Endodermal cell (in vitro differentiated cells): ENCODE data around the gene IGFL1. TPM values are rescaled to one million over a fixed set of nuclear protein-coding genes. Genes with fewer than 3 reads are reported as not detected.
"Not testable (repeated sequence)": the region's sequence is repeated elsewhere in the genome, so short reads cannot be mapped to it uniquely, and the experiment has no call there.

Source experiments
- DNase-seq: peaks from one replicate; pipeline ENCODE4 v3.0.0-alpha.2; 2017
- H3K27ac ChIP-seq: 2 replicates; pipeline ENCODE4 v1.5.1; 2013; ENCODE audit warnings: mild to moderate bottlenecking, low read depth, low read length, moderate library complexity
- H3K27me3 ChIP-seq: 2 replicates; pipeline ENCODE4 v1.6.1; 2013; ENCODE audit warnings: mild to moderate bottlenecking, low read length, moderate library complexity; ENCODE audit not compliant: insufficient read depth, control insufficient read depth, poor library complexity, severe bottlenecking
- H3K36me3 ChIP-seq: 2 replicates; pipeline ENCODE4 v1.7.0; 2013; ENCODE audit warnings: mild to moderate bottlenecking, low read length, moderate library complexity; ENCODE audit not compliant: control insufficient read depth, insufficient read depth
- H3K4me1 ChIP-seq: one replicate; pipeline ENCODE4 v1.7.0; 2013; ENCODE audit warnings: low read length; ENCODE audit not compliant: control insufficient read depth, insufficient read depth
- H3K4me3 ChIP-seq: 2 replicates; pipeline ENCODE4 v1.5.1; 2013; ENCODE audit warnings: mild to moderate bottlenecking, low read length, moderate library complexity
- H3K9ac ChIP-seq: 2 replicates; pipeline ENCODE4 v1.6.1; 2013; ENCODE audit warnings: mild to moderate bottlenecking, low read length, moderate library complexity; ENCODE audit not compliant: poor library complexity, severe bottlenecking; ENCODE audit errors: extremely low read depth
- H3K9me3 ChIP-seq: 2 replicates; pipeline ENCODE4 v1.6.1; 2013; ENCODE audit warnings: mild to moderate bottlenecking, low read length, moderate library complexity; ENCODE audit not compliant: control insufficient read depth
- H3K27ac Mint-ChIP-seq: 2 replicates; pipeline ENCODE4 v1.8.0; 2020; ENCODE audit warnings: mixed read lengths
- H3K27me3 Mint-ChIP-seq: 2 replicates; pipeline ENCODE4 v1.8.0; 2021; ENCODE audit warnings: mild to moderate bottlenecking, mixed read lengths; ENCODE audit not compliant: insufficient read depth
- H3K36me3 Mint-ChIP-seq: 2 replicates; pipeline ENCODE4 v1.8.0; 2020; ENCODE audit warnings: low read depth, mixed read lengths
- H3K4me1 Mint-ChIP-seq: 2 replicates; pipeline ENCODE4 v1.8.0; 2020; ENCODE audit warnings: mixed read lengths
- H3K4me3 Mint-ChIP-seq: 2 replicates; pipeline ENCODE4 v1.8.0; 2020; ENCODE audit warnings: mild to moderate bottlenecking, moderate library complexity, mixed read lengths
- H3K9me3 Mint-ChIP-seq: 2 replicates; pipeline ENCODE4 v1.8.0; 2020; ENCODE audit warnings: mild to moderate bottlenecking, mixed read lengths
- WGBS, 2 experiments: methylation state at CpG; one replicate each; pipeline versions ENCODE4 v1.1.5 to v1.1.7; 2013; ENCODE audit warnings: missing lambda C conversion rate in 2 of 2, mixed read lengths in 1 of 2; ENCODE audit not compliant: insufficient coverage in 1 of 2, insufficient read length in 1 of 2; 5-methylcytosine and 5-hydroxymethylcytosine counted together
- total RNA-seq, 2 donors: library from RNA; stranded (reverse); fragmentation: NEBNext Ultra II Directional in 1 of 2; extraction: Animal tissue kit (Norgen Biotek cat#: 25700) in 1 of 2; gene quantifications; 2 replicates in 1 of 2; 3 replicates in 1 of 2; pipeline ENCODE4 v1.2.1, GENCODE V29; 2021
- TF ChIP-seq, protein P1 (sequence below): fragments of 200-600 bp; sonication (generic); conservative IDR thresholded peaks from 2 replicates; pipeline ENCODE4 v1.5.0; 2021; ENCODE audit warnings: antibody characterized with exemption, mild to moderate bottlenecking

The IGFL1 gene
- total RNA-seq, 2 donors from 2014 or later = not detected

GRCh38 chr19:46205183-46205984 lies 24.2 kb upstream of the IGFL1 start:
- H3K27me3 ChIP-seq = no peaks in the 10 kb centered on the region
- no peak overlapping the region for H3K27ac Mint-ChIP-seq
- H3K9ac ChIP-seq = no peak overlapping the region
- TF ChIP-seq, protein P1, sequence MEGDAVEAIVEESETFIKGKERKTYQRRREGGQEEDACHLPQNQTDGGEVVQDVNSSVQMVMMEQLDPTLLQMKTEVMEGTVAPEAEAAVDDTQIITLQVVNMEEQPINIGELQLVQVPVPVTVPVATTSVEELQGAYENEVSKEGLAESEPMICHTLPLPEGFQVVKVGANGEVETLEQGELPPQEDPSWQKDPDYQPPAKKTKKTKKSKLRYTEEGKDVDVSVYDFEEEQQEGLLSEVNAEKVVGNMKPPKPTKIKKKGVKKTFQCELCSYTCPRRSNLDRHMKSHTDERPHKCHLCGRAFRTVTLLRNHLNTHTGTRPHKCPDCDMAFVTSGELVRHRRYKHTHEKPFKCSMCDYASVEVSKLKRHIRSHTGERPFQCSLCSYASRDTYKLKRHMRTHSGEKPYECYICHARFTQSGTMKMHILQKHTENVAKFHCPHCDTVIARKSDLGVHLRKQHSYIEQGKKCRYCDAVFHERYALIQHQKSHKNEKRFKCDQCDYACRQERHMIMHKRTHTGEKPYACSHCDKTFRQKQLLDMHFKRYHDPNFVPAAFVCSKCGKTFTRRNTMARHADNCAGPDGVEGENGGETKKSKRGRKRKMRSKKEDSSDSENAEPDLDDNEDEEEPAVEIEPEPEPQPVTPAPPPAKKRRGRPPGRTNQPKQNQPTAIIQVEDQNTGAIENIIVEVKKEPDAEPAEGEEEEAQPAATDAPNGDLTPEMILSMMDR = no peak
- no peak overlapping the region for H3K27ac ChIP-seq
- H3K4me1 Mint-ChIP-seq = peaks cover 9% of the 10 kb centered on the region
- H3K4me3 Mint-ChIP-seq = no peak overlapping the region
- peaks cover 11% of the 10 kb centered on the region for H3K27me3 Mint-ChIP-seq
- peaks cover 32% of the 10 kb centered on the region for H3K9me3 ChIP-seq
- H3K36me3 Mint-ChIP-seq = no peaks in the 10 kb centered on the region
- H3K4me1 ChIP-seq = peaks cover 3% of the 10 kb centered on the region
- no peak overlapping the region for H3K4me3 ChIP-seq
- H3K36me3 ChIP-seq = no peaks in the 10 kb centered on the region
- WGBS, 2 experiments = 86% methylated on average over 5 to 6 of the region's 6 CpGs
- DNase-seq = no peak
- peaks cover 59% of the 10 kb centered on the region for H3K9me3 Mint-ChIP-seq

DNA sequence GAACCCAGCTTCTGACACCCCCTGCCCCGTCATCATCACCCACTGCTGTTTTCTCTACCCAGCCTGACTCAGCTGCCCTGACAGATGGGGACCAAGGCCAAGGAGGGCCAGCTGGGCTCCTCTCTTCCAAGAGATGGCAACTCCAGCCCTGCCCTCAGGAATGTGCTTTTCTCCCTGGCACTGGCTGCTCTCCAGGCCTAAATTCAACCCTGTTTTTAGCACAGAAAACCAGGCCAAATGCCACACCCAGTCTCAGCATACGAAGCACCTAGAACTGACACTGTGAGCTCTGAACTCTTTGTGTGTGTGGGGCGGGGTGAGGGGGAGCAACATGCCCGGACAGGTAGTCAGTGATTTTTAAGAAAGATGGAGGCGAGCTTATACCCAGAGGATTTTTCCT lies 23.4 kb upstream of the IGFL1 start:
- H3K36me3 ChIP-seq = no peaks in the 10 kb centered on the region
- H3K36me3 Mint-ChIP-seq = no peaks in the 10 kb centered on the region
- H3K9me3 Mint-ChIP-seq = peaks cover 54% of the 10 kb centered on the region
- no peaks in the 10 kb centered on the region for H3K27me3 ChIP-seq
- TF ChIP-seq, protein P1 = no peak
- peaks cover 14% of the 10 kb centered on the region for H3K4me1 Mint-ChIP-seq
- no peak overlapping the region for H3K4me3 ChIP-seq
- no peak overlapping the region for H3K9ac ChIP-seq
- H3K4me3 Mint-ChIP-seq = no peak overlapping the region
- H3K27ac ChIP-seq = no peak overlapping the region
- peaks cover 9% of the 10 kb centered on the region for H3K27me3 Mint-ChIP-seq
- H3K9me3 ChIP-seq = peaks cover 32% of the 10 kb centered on the region
- WGBS, 2 experiments = 96% methylated on average over 5 of the region's 5 CpGs; no CpG with 5 or more reads in 1 of the 2 experiments
- peaks cover 7% of the 10 kb centered on the region for H3K4me1 ChIP-seq
- H3K27ac Mint-ChIP-seq = no peak overlapping the region
- no peak for DNase-seq

- Histone ChIP-seq H3K27me3 (no peaks in the 10 kb centered on the region), H3K4me3 (no peak overlapping the region), H3K9ac (no peak overlapping the region), H3K4me1 (peaks cover 7% of the 10 kb centered on the region), H3K27ac (no peak overlapping the region), H3K36me3 (no peaks in the 10 kb centered on the region), H3K9me3 (peaks cover 32% of the 10 kb centered on the region)
- Mint-ChIP-seq H3K4me3 (no peak overlapping the region), H3K27ac (no peak overlapping the region), H3K27me3 (peaks cover 9% of the 10 kb centered on the region), H3K4me1 (peaks cover 19% of the 10 kb centered on the region), H3K36me3 (no peaks in the 10 kb centered on the region), H3K9me3 (peaks cover 48% of the 10 kb centered on the region)
- 86% methylated on average over 1 to 3 of the region's 3 CpGs for WGBS, 2 experiments
- DNase-seq = no peak
- TF ChIP-seq, protein P1 = no peak
These were observed 22.9 kb upstream of the IGFL1 start for GRCh38 chr19:46206682-46207081.

DNA sequence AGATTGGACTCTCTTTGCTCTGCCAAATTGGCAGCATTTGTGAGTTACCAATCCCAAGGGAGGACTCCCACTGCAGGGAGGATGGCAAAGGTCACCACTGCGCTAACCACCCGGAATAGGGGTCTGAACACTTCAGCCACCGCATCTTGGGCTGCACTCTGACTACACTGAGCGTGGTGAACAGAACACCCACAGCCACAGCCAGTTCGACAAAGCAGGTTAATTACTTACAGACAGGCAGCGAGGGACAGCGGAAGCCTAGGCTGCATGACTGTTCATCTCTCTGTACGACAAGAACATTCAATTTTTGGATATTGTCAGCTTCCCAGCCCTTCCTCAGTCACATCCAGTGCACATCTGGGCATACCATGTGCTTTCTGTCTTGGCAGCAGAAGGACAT lies 21.7 kb upstream of the IGFL1 start:
- H3K4me3 ChIP-seq, DNase-seq, H3K27me3 Mint-ChIP-seq, H3K9ac ChIP-seq, H3K36me3 ChIP-seq, H3K27me3 ChIP-seq, H3K27ac Mint-ChIP-seq, H3K4me3 Mint-ChIP-seq, H3K36me3 Mint-ChIP-seq, H3K4me1 ChIP-seq, H3K27ac ChIP-seq: not testable (repeated sequence)
- WGBS, 2 experiments = 92 to 94% methylated on average over 3 to 4 of the region's 8 CpGs
- Mint-ChIP-seq H3K9me3 (peaks cover 37% of the 10 kb centered on the region), H3K4me1 (peaks cover 29% of the 10 kb centered on the region)
- peaks cover 26% of the 10 kb centered on the region for H3K9me3 ChIP-seq
